GM13976 (cell line): Measurements from ENCODE around the gene LAMC2.

Source experiments
- DNase-seq: peaks from one replicate; pipeline ENCODE4 v3.0.0; 2012; ENCODE audit warnings: low spot score
- in situ Hi-C: fragments of 300-500 bp; cut with MboI; formaldehyde crosslinking; loops from one replicate; pipeline ENCODE4 v1.12.0; 2022; ENCODE audit warnings: low sequenced_read_pairs, mixed read lengths, inconsistent platforms; ENCODE audit not compliant: unreplicated experiment
- TF ChIP-seq, protein P1 (sequence below): IDR thresholded peaks from 2 replicates; pipeline ENCODE4 v1.5.1; 2012; ENCODE audit warnings: borderline replicate concordance, mild to moderate bottlenecking; ENCODE audit not compliant: insufficient read depth; ENCODE audit errors: extremely low read depth, missing control alignments, control extremely low read depth

LAMC2 gene

GRCh38 chr1:183289051-183289496, 103.0 kb downstream of the LAMC2 start:
- in situ Hi-C loops = loop anchor here (25.0 kb wide), 1 partner anchor 273 kb away; no protein-coding TSS in a partner anchor
- TF ChIP-seq, protein P1, sequence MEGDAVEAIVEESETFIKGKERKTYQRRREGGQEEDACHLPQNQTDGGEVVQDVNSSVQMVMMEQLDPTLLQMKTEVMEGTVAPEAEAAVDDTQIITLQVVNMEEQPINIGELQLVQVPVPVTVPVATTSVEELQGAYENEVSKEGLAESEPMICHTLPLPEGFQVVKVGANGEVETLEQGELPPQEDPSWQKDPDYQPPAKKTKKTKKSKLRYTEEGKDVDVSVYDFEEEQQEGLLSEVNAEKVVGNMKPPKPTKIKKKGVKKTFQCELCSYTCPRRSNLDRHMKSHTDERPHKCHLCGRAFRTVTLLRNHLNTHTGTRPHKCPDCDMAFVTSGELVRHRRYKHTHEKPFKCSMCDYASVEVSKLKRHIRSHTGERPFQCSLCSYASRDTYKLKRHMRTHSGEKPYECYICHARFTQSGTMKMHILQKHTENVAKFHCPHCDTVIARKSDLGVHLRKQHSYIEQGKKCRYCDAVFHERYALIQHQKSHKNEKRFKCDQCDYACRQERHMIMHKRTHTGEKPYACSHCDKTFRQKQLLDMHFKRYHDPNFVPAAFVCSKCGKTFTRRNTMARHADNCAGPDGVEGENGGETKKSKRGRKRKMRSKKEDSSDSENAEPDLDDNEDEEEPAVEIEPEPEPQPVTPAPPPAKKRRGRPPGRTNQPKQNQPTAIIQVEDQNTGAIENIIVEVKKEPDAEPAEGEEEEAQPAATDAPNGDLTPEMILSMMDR = no peak
- DNase-seq = no peak

DNA sequence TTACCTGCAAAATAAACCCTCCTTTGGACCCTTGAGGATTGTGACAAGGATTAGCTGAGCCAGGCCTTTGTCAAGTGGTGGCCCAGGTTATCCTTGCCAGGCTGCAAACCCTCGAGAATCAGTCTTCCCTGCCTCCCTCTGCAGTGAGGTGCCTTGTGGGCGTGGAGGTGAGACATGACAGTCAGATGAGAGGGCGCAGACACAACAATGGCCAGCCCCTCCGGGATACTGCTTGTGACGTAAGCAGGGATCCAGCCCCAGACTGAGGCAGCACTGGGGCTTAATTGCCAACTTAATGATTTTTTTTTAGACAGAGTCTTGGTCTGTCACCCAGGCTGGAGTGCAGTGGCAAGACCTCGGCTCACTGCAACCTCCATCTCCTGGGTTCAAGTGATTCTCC, 104.6 kb downstream of the LAMC2 start:
- no peak for DNase-seq
- in situ Hi-C loops = loop anchor here (25.0 kb wide), 1 partner anchor 272 kb away; no protein-coding TSS in a partner anchor

GRCh38 chr1:183291216-183291762, 105.2 kb downstream of the LAMC2 start:
- in situ Hi-C loops = loop anchor here (25.0 kb wide), 1 partner anchor 271 kb away; no protein-coding TSS in a partner anchor
- TF ChIP-seq, protein P1 = no peak
- no peak for DNase-seq

More for the DNA sequence above, 104.6 kb downstream of the LAMC2 start:
- TF ChIP-seq, protein P1 = no peak

DNA sequence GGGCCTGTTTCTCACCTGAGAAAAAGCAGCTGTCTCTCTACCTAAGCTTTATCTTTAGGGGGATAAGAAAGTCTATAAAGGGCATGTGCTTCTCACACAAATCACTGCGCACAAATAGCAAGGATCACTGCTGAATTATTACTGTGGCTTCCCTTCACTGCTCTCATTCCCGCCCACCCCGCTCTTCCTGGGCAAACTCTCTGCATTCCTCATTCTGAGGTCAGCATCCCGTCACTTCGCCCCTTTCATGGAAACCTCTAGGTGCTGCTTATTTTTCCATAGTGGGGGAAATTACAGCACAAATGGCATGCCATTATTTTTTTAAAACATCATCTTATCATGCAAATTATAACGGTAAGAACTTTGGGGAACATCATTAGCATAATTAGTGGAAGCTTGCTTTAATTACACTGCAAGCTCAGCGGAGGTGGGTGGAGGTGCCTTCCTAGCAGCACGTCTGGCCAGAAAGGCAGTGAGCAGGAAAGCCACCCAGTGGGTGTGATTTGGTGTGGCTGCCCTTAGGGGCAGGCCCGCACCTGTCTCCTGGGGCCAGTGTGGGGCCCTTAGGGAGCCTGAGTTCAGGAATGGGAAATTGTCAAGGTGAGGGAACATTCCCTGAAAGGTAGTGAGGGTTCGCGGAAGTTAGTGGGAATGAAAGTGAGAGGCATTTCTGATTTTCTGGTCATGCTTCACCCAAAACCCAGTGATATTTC, 105.9 kb downstream of the LAMC2 start:
- DNase-seq = no peak
- in situ Hi-C loops = loop anchor here (25.0 kb wide), 1 partner anchor 270 kb away; no protein-coding TSS in a partner anchor
- TF ChIP-seq, protein P1 = no peak

- TF ChIP-seq, protein P1 = no peak
- DNase-seq = no peak
- in situ Hi-C loops = loop anchor here (25.0 kb wide), 1 partner anchor 269 kb away; no protein-coding TSS in a partner anchor
Measured at GRCh38 chr1:183293241-183293640, 107.2 kb downstream of the LAMC2 start.

GRCh38 chr1:183293876-183294275, 107.8 kb downstream of the LAMC2 start:
- in situ Hi-C loops = loop anchor here (25.0 kb wide), 1 partner anchor 268 kb away; no protein-coding TSS in a partner anchor
- no peak for DNase-seq
- TF ChIP-seq, protein P1 = no peak
